DOHH2 (cell line): ENCODE data around the gene SSNA1.

Source experiments
- H3F3A ChIP-seq: fragments of 200-600 bp; sonication (generic), shearing (Covaris generic); 2 replicates; pipeline ENCODE4 v1.6.0; 2016; ENCODE audit warnings: antibody characterized with exemption, mild to moderate bottlenecking; ENCODE audit not compliant: control insufficient read depth, insufficient read depth
- H3K27ac ChIP-seq: fragments of 200-600 bp; sonication (generic); 2 replicates; pipeline ENCODE4 v1.5.1; 2014; ENCODE audit warnings: low read depth, mild to moderate bottlenecking, low read length, moderate library complexity
- H3K27me3 ChIP-seq: fragments of 200-600 bp; sonication (generic); 2 replicates; pipeline ENCODE4 v1.6.1; 2014; ENCODE audit warnings: mild to moderate bottlenecking, low read length, mixed read lengths; ENCODE audit not compliant: control insufficient read depth
- H3K36me3 ChIP-seq: fragments of 200-600 bp; sonication (generic); 2 replicates; pipeline ENCODE4 v1.6.1; 2014; ENCODE audit warnings: mild to moderate bottlenecking, low read length, moderate library complexity, mixed read lengths; ENCODE audit not compliant: control insufficient read depth
- H3K4me1 ChIP-seq: fragments of 200-600 bp; sonication (generic); 2 replicates; pipeline ENCODE4 v1.6.1; 2014; ENCODE audit warnings: mild to moderate bottlenecking, low read length, mixed read lengths; ENCODE audit not compliant: control insufficient read depth
- H3K4me2 ChIP-seq: fragments of 200-600 bp; sonication (generic); 2 replicates; pipeline ENCODE4 v1.6.0; 2014; ENCODE audit warnings: mild to moderate bottlenecking, low read length, moderate library complexity
- H3K4me3 ChIP-seq: fragments of 200-600 bp; sonication (generic); 2 replicates; pipeline ENCODE4 v1.5.1; 2014; ENCODE audit warnings: mild to moderate bottlenecking, low read length, mixed read lengths
- H3K79me2 ChIP-seq: fragments of 200-600 bp; sonication (generic); 2 replicates; pipeline ENCODE4 v1.6.1; 2014; ENCODE audit warnings: mild to moderate bottlenecking, low read length, mixed read lengths; ENCODE audit not compliant: control insufficient read depth
- H3K9me2 ChIP-seq: fragments of 200-600 bp; sonication (generic); replicated peaks from 2 replicates; pipeline ENCODE4 v1.6.1; 2014; ENCODE audit warnings: mild to moderate bottlenecking, low read length, mixed read lengths; ENCODE audit not compliant: control insufficient read depth
- H3K9me3 ChIP-seq: fragments of 200-600 bp; sonication (generic); 2 replicates; pipeline ENCODE4 v1.6.1; 2014; ENCODE audit warnings: antibody characterized with exemption, low read length, mixed read lengths; ENCODE audit not compliant: control insufficient read depth, insufficient read depth
- H4K20me1 ChIP-seq: fragments of 200-600 bp; sonication (generic); 2 replicates; pipeline ENCODE4 v1.6.0; 2014; ENCODE audit warnings: low read depth, mild to moderate bottlenecking, antibody characterized with exemption, low read length, moderate library complexity; ENCODE audit not compliant: control insufficient read depth, insufficient read depth
- EZH2phosphoT487 ChIP-seq: fragments of 200-600 bp; sonication (generic); IDR thresholded peaks from 2 replicates; pipeline ENCODE4 v1.6.1; 2017; ENCODE audit warnings: borderline replicate concordance, mild to moderate bottlenecking, antibody characterized with exemption, low read length, moderate library complexity, mixed read lengths
- TF ChIP-seq, protein P1 (sequence below): fragments of 200-600 bp; sonication (generic); IDR thresholded peaks from one replicate; pipeline ENCODE4 v1.5.1; 2014; ENCODE audit warnings: antibody characterized with exemption, mild to moderate bottlenecking, low read depth, low read length; ENCODE audit not compliant: poor library complexity, severe bottlenecking

SSNA1 gene

DNA sequence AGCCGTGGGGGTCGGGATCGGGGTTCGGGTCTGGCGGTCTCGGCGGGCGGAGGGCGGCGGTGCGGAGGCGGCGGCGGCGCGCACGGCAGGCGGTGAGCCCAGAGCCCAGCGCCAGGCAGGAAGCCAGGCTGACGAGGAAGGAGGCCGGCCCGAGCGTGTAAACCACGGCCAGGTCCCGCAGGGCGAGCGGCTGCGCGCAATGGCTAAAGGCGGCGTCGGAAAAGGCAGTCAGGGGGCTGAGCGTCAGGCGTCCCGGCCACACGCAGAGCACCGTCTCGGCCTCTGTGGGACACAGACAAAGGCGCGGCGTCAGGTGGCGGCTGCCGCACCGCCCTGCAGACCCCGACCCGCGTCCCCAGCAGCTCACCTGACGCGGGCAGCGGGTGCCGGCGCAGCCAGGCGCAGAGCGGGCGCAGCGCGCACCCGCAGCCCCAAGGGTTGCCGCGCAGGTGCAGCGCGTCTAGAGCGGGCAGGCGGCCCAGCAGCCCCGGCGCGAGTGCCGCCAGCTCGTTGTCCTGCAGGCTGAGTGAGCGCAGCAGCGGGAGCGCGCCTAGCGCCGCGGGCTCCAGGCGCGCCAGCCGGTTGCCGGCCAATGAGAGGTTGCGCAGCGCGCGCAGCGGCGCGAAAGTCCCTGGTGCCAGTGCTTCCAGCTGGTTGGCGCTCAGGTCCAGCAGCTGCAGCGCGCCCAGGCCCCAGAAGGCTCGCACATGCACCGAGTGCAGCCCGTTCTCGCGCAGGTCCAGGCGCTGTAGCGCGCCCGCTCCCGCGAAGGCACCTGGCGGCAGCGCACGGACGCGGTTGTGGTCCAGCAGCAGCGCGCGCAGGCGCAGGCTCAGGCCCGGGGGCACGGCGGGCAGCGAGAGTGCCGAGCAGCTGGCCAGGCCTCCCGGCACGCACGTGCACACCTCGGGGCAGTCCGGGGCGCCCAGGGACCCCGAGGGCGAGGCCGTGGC lies 19.3 kb upstream of the SSNA1 start:
- TF ChIP-seq, protein P1, sequence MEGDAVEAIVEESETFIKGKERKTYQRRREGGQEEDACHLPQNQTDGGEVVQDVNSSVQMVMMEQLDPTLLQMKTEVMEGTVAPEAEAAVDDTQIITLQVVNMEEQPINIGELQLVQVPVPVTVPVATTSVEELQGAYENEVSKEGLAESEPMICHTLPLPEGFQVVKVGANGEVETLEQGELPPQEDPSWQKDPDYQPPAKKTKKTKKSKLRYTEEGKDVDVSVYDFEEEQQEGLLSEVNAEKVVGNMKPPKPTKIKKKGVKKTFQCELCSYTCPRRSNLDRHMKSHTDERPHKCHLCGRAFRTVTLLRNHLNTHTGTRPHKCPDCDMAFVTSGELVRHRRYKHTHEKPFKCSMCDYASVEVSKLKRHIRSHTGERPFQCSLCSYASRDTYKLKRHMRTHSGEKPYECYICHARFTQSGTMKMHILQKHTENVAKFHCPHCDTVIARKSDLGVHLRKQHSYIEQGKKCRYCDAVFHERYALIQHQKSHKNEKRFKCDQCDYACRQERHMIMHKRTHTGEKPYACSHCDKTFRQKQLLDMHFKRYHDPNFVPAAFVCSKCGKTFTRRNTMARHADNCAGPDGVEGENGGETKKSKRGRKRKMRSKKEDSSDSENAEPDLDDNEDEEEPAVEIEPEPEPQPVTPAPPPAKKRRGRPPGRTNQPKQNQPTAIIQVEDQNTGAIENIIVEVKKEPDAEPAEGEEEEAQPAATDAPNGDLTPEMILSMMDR = no peak
- peak; percentile 92 for TF ChIP-seq EZH2phosphoT487
- peaks cover 23% of the 10 kb centered on the region for H3K4me1 ChIP-seq
- no peaks in the 10 kb centered on the region for H3F3A ChIP-seq
- H3K4me3 ChIP-seq = no peak overlapping the region; the same call in 1 of the 2 replicates
- H3K9me3 ChIP-seq = no peaks in the 10 kb centered on the region
- no peaks in the 10 kb centered on the region for H4K20me1 ChIP-seq
- no peaks in the 10 kb centered on the region for H3K79me2 ChIP-seq
- H3K27me3 ChIP-seq = peaks cover 45% of the 10 kb centered on the region
- no peak overlapping the region for H3K27ac ChIP-seq
- H3K36me3 ChIP-seq = no peaks in the 10 kb centered on the region
- peak overlapping the region; percentile 19; the same call in 1 of the 2 replicates for H3K4me2 ChIP-seq
- no peaks in the 10 kb centered on the region for H3K9me2 ChIP-seq

DNA sequence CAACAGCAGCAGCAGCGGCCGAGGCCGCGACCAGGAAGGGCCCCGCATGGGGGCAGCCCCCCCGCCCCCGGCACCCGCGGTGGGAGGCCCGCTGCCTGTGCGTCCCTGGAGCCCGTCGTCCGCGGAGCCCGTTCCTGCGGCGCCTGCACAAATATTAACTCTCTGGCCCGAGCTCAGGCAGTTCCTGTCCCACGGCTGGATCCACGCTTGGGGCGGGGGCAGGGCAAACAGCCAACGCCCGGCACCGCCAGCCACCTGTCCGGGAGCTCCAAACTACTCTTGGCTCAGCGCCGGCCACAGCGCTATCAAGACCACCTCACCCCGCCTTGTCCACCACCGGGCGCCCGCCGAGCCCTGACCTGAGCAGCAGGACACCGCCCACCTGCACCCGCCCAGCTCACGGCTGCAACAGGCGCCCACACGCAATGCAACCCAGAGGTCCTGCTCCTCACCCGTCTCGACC lies 18.5 kb upstream of the SSNA1 start, which contains the start of gene LRRC26:
TSS of gene LRRC26 (minus strand) at position 156 of the 463 bp plus-strand sequence. CDS start at position 48, 108 bp downstream.
- Histone ChIP-seq H4K20me1 (no peaks in the 10 kb centered on the region), H3F3A (no peaks in the 10 kb centered on the region), H3K27ac (no peak within 1 kb of the TSS), H3K79me2 (no peaks in the 10 kb centered on the region), H3K36me3 (no peaks in the 10 kb centered on the region), H3K9me3 (no peaks in the 10 kb centered on the region), H3K9me2 (no peaks in the 10 kb centered on the region), H3K4me2 (peak within 1 kb of the TSS; percentile 19; the same call in 1 of the 2 replicates), H3K4me1 (peaks cover 30% of the 10 kb centered on the region), H3K27me3 (peaks cover 45% of the 10 kb centered on the region), H3K4me3 (no peak within 1 kb of the TSS; the same call in 1 of the 2 replicates)
- TF ChIP-seq EZH2phosphoT487 = no peak
- TF ChIP-seq, protein P1 = no peak

DNA sequence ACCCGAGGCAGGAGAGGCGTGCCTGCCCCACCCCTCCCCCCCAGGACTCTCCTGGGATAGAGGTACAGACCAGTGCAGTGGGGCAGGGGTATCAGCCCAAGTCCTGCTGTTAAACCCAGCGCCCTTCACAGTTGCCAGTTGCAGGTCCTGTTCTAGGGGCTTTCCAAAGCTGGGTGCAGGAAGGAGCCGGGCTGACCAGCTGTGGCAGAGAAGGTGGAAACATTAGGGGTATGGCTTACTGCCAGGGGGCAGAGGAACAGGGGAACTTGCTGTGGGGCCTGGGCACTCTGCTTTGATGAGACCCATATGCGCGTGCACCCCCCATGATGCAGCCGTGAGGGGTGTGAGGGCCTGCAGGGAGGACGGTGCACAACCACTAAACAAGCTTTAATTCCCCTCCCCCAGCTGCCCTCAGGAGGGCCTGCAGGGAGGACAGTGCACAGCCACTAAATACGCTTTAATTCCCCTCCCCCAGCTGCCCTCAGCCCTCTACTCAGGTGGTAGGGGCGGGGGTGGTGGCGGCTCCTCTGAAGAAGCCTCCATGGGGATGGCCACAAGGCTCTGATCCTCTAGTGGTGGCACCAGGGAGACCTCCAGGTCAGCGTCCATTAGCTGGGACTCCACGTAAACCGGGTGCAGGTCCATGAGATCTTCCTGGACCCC lies 17.9 kb upstream of the SSNA1 start:
- H3K4me2 ChIP-seq = no peak overlapping the region
- peaks cover 35% of the 10 kb centered on the region for H3K4me1 ChIP-seq

More for the DNA sequence above, 17.9 kb upstream of the SSNA1 start:
- no peaks in the 10 kb centered on the region for H3K9me3 ChIP-seq
- no peaks in the 10 kb centered on the region for H3K36me3 ChIP-seq
- H3K27ac ChIP-seq = no peak overlapping the region
- H3F3A ChIP-seq = no peaks in the 10 kb centered on the region
- peaks cover 1% of the 10 kb centered on the region; the same call in 1 of the 2 replicates for H4K20me1 ChIP-seq
- H3K9me2 ChIP-seq = no peaks in the 10 kb centered on the region
- TF ChIP-seq, protein P1 = no peak
- no peak for TF ChIP-seq EZH2phosphoT487
- H3K27me3 ChIP-seq = peaks cover 45% of the 10 kb centered on the region
- H3K79me2 ChIP-seq = no peaks in the 10 kb centered on the region
- no peak overlapping the region for H3K4me3 ChIP-seq
